GM21786 (cell line): ENCODE results near the gene DCLK1.

Experiments
- ATAC-seq: cut with Tn5 transposase; IDR thresholded peaks from one replicate; pipeline ENCODE4 v1.9.1; 2021; ENCODE audit not compliant: unreplicated experiment

Gene DCLK1

GRCh38 chr13:35794734-35795389 is 336.3 kb downstream of the DCLK1 start:
- ATAC-seq: no peak

DNA sequence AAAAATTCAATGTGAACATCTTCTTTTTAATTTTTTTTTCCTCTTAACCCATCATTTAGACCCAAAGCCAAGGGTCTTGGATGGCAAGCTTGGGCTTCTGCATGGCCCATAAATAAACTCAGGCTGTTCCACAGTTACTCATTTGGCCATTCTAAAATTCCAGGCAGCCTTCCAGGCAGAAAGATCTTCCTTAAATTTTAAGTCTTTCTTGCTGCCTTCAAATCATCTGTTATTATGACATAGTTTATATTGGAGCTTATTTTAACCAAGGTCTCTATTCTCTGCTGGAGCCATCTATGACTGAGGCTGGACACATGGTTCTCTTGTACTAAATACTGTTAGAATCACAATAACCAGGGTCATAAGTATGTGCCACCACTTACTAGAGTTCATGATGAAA is 337.4 kb downstream of the DCLK1 start:
- no peak for ATAC-seq

DNA sequence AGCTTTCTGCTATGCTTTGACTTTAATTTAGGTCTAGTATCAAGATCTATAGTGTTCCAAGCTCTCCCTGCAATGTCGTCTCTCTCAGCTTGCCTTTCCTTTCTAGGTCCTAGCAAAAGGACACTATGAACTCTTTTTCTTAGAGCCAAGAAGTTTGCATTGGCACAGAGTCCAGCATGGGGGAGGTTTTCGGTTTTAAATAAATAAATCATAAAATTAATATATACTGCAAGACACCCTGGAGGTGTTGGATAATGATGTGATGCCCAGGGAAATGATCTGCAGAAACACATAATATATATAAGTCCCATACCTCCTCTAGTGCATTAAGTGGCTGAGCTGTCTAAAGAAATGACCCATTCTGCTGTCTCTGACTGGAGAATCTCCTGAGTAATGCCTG is 338.3 kb downstream of the DCLK1 start:
- no peak for ATAC-seq

- no peak for ATAC-seq
Observed at GRCh38 chr13:35792021-35792420, 339.2 kb downstream of the DCLK1 start.

GRCh38 chr13:35791184-35791851 is 339.9 kb downstream of the DCLK1 start:
- ATAC-seq: no peak

- no peak for ATAC-seq
Observed at GRCh38 chr13:35789335-35790165, 341.6 kb downstream of the DCLK1 start.

DNA sequence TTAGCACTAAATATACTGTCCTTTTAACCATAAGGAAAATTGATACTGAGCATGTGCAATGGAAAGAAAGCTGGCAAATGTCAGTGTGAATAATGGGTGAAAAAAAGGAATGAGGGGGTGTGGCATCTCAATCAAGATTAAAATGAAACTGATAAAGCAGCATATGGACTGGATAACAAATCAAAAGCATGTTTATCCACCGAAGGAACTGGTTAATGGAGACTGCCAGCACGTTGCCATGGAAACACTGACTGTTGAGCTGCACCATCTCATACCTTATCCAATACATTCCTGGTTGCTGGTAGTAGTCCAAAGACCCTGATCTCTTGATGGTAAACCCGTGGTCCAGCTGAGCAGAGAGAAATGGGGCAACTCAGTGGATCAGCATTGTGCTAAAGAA is 343.2 kb downstream of the DCLK1 start:
- ATAC-seq: no peak

DNA sequence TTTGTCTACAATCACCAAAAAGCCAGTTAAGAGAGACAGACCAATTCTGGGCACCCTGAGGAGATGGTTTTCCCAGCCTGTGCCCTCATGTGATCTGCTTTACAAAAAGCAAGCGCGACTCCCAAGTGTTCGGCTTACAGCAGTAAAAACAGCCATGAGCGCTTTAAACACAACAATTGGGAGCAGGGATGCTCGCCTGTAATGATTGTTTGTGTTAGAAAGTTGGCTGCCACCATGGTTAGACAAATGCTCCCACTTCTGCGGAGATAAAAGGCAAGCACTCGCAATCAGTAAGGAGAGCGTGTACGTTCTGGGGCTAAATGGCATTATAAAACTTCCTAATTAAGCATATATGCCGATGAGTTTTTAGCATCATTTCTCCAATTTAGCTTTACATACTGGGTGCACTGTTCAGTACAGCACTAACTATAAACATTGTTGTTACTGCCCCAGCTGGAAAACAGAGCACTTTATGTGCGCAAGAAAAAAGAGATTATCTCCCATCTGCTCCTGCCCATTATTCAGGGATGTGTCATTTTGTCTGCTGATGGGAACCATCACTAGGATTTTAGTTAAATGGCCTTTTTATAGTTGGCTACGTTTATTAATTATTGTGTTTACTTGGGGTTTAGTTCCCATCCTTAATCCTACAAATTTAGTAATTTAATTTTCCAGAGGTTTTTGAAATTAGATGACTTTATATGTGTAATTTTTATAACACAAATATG is 345.4 kb downstream of the DCLK1 start:
- no peak for ATAC-seq

DNA sequence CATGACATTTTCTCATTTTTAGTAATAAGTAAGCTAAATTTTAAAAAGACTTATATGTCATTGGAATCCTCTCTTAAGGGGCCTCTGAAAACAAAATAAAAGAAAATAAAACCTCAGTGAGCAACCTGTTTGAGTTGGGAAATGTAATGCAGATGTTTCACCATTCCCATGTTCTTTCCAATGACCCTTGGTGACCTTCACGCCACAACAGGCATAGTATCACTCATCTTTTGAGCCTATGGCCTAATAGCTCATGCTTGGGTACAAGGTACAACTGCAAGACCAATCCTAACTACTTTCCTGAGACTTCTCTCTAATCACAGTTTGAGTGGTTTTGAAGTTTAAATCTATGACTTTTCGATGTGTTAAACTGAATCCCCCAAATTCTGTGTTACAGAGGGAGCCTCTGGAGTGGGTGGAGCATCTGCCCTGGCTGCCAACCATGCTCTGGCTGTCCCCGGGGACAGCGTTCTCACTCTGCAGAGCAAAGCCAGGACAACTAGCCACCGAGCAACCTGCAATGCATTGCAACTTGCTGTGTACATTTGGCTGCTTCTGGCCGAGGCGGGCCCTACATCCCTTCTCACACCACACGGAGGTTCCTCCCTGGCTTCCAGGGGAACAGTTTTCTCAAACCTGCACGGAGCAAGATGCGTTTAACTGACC is 346.8 kb downstream of the DCLK1 start:
- no peak for ATAC-seq

GRCh38 chr13:35782793-35783192 is 348.4 kb downstream of the DCLK1 start:
- ATAC-seq: no peak

- no peak for ATAC-seq
Observed at GRCh38 chr13:35781036-35782000, 349.9 kb downstream of the DCLK1 start.

GRCh38 chr13:35780613-35781012 is 350.6 kb downstream of the DCLK1 start:
- ATAC-seq: no peak

- no peak for ATAC-seq
Observed at GRCh38 chr13:35771898-35772297, 359.3 kb downstream of the DCLK1 start.

DNA sequence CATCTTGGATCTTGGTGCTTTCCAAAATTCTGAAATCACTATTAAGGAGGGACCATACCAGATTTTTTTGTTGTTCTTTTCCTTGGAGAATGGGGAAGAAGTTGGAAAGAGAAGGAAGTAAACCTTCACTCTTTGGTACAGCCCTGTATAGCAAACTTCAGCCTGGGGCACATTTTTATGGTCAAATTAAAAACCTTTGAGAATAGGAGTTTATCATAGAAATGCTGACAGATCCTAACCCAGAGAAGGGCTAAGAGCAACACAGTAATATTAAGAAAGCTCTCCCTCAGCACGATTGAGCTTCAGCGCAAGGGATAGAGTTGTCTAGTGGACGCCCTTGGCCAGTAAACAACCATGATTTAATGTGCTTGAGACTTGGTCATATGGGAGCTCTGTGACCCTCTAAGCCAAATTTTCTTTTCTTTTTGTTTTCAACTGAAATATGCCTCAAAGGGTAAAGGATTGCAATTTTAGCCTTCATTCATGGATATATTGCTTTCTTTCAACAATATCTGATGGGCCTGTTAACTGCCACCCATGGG is 360.4 kb downstream of the DCLK1 start:
- ATAC-seq: no peak

DNA sequence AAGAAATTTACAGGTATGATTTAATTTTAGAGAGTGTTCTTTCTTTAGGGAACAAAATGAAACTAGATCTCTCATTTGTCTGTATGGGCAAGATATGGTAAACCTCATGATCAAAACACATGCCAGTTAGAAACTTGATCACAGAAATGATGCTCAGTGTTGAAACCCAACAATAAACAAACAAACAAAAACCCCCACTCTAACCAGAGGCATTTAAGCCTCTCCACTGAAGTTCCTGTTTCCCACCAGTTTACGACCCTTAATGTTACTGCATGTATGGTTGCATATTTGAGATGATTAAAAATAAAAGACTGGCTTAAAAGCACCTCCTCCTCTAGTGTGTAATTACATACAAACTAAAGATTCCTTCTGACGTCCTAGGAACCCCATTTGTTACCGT is 361.4 kb downstream of the DCLK1 start:
- no peak for ATAC-seq

GRCh38 chr13:35768551-35768950 is 362.6 kb downstream of the DCLK1 start:
- ATAC-seq: no peak

DNA sequence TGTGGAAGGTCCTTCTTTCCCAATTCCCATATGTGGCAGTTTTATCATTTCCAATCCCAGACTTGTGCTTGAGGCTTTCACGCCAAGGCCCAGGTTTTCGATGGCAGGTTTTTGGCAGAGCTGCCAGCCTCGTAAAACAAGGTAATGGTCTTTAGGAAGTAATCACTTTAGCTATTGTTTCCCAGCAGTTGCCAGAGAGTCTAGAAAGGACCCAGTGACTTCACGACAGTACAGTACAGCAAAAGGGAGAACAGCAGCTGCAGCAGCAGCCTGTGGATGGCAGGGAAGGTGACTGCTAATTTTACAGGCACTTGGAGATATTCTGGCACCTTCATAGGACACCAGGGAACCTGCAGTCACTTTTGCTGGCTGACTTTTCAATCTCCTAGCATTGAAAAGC is 363.1 kb downstream of the DCLK1 start:
- no peak for ATAC-seq

DNA sequence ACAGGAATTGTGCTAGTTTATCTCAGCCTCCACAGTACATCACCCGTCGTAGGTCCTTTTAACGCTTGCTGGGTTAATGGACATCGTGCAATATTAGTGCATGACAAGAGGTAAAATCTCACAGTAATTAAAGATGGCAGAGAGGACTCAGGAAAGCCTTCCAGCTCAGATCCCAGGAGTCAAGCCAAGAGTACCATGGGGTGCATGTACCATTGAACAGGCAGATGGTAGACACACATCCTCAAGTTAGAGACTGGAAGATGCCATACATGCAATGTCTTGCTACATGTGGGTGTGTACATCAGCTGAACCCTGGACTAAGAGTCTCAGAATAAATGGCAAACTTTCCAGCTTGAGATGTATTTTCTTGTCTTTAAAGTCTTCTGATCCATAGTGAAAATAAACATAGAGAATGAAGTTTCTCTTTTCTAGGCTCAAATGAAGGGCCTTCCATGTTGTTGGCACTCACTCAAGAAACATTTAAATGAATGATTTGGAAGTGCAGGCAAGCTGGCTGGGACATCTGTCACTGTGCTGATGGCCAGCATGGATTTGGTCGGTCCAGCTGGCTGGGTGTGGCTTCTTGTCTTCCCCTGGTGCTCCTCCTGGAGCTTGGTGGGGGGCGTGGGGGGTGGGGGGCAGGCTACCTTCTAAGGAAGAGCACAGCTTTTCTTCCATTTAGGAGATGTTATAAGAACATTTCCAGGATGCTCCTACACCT is 363.8 kb downstream of the DCLK1 start:
- no peak for ATAC-seq

- ATAC-seq: no peak
Observed at GRCh38 chr13:35766663-35767062, 364.5 kb downstream of the DCLK1 start.
